GM19468 (cell line): ENCODE data around the gene TMEM250.
"Not testable (repeated sequence)": the region's sequence is repeated elsewhere in the genome, so short reads cannot be mapped to it uniquely, and the experiment has no call there.

Experiments used
- ATAC-seq: cut with Tn5 transposase; IDR thresholded peaks from one replicate; pipeline ENCODE4 v1.9.1; 2021; ENCODE audit warnings: mild to moderate bottlenecking, moderate library complexity, moderate number of reproducible peaks; ENCODE audit not compliant: unreplicated experiment; ENCODE audit errors: extremely low read depth

Gene TMEM250, protein sequence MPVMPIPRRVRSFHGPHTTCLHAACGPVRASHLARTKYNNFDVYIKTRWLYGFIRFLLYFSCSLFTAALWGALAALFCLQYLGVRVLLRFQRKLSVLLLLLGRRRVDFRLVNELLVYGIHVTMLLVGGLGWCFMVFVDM

DNA sequence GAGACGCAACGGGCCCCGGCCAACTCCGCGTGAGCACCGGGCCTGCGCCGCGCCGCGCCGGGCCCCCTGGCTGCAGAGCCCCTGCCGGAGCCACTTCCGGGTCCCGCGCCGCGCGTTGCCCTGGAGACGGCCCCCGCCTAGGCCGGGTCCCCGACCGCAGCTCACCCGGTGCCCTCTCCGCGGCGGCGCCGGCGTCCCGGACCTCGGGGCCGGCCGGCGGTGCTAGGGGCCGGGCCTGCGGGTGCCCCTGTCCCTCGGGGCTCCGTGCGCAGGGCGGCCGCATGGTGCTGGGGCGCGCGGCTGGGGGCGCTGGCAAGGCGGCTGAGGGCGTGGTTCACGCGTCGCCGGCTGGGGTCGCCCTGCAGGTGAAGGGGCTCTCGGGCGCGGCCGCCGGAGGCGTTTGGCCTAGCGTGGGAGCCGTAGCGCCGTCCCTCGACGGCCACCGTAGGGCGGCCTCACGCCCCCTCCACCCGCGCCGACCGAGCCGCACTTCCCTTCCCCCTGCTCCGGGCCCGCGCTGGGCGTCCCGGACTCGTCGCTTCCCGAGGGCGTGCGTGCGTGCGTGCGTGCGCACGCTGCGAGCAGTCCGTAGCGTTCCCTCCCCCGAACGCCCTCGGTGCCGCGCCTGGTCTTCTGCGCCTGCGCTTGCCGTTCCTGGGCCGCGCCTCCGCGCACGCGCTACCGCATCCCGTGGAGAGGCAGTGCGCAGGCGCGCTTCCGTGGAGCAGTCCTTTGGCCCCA is at the start of gene TMEM250:
Gene TMEM250 (minus strand): TSS at position 556 of the 741 bp plus-strand sequence. CDS start 1,975 bp downstream, outside the sequence.
- ATAC-seq: peak; percentile 60

DNA sequence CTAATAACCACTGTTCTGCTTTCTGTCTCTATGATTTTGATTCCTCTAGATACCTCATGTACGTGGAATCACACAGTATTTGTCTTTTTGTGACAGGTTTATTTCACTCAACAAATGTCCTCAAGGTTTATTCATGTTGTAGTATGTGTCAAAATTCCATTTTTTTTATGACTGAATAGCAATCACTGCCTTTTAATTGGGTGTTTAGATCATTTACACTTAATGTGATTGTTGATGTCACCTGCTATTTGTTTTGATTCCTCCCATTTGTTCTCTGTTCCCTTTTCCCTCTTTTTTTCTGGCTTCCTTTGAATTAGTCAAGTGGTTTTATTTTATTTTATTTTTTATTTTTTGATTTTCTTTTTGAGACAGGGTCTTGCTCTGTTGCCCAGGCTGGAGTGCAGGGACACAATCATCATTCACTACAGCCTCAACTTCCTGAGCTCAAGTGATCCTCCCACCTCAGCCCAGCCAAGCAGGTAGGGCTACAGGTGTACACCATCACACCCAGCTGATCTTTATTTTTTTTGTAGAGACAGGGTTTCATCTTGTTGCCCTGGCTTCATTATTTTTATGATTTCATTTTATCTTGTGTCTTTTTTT is 44.7 kb upstream of the TMEM250 start:
- ATAC-seq: no peak

DNA sequence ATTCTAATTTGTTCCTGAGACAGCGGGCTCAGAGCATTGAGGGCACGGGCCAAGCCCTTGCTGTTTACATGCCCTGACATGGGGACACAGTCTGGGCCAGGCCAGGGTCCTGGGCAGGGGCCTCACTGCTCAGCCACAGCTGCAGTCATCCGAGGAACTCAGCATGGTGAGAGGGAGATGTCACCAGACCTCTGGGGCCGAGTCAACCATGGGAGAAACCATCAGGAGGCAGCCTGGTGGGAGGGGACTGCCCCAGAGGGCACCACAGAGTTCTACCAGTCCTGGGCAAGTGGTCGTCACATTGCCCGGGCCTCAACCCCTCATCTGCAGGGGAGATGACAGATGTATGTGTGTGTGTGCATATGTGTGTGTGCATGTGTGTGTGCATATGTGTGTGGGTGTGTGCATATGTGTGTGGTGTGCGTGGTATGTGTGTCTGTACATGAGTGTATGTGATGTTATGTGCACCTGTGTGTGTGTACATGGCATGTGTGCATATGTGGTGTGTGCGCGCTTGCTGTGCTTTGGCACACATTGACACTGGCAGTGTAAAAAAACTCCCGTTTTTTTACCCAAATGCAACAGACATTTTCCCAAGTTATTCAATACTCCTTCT is 42.4 kb upstream of the TMEM250 start:
- no peak for ATAC-seq

DNA sequence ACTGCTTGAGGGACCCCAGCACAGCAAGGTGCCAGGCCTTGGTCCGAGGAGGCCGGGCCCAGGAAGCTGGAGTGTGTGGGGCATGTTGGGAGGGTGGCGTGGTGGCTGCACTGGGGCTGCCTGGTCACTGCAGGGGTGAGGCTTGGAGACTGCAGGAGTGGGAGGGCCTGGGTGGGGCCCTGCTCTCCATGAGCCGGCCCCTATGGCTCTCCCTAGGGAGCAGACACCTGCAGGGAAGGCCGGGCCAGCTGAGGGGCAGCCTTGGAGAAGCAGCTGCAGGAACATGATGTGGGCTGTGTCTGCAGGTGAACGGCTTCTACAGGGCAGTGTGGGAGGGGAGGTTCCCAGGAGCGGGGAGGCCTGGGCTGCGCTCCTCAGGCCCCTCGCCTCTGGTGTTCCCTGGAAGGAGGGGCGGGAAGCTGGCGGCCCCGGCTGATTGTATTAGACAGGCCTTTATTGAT is 41.7 kb upstream of the TMEM250 start:
- ATAC-seq: no peak

DNA sequence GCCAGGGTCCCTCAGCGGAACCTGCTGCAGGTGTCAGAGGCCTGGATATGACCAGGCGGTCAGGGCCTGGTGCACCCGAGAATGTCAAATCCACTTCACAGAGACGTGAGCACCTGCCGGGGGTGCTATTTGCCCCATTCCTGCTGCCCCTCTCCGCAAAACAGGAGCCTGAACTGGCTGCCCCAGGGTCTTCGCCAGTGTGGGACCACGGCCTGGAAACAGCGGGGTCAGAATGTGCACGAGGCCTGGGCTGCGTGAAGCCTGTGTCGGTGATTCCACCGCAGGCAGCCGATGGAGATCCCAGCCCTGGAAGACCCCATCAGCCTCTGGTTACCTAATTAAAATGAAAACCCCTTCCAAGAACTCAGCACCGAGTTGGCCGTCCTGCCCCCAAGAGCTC is 41.2 kb upstream of the TMEM250 start:
- no peak for ATAC-seq

DNA sequence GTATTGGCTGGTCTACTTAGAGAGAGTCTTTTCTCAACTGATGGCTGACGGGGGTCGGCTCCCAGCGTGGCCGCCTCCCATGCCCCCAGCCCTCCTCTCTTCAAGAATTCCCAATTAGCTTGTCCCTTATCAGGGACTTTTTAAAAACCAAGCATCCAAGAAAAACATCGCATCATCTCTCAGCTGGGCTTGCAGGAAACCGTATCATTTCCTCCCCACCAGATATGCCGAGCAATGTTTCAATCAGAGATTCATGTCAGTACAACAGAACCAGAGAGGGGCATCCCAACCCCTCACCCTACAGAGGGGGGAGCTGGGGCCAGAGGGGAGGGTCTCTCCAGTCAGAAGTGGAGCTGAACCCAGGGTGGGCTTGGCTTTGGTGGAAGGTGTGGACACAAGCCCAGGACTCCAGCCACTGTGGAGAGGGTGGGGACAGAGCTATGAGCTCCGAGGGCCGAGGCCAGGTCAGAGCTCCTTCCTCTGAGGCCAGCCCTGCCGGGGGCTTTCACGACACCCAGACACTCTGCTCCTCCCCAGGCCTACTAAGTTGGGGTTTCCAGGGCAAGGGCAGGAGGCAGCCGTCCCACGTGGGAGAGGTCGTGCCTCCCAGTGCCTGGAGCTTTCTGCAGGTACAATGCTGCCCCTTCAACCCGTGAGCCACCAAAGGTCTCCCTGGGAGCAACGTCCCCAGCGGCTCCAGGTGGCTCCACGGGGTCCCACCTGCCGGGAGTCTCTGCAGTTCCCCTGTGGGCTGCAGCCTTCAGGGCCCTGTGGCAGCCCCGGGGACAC is 39.0 kb upstream of the TMEM250 start:
- ATAC-seq: no peak

DNA sequence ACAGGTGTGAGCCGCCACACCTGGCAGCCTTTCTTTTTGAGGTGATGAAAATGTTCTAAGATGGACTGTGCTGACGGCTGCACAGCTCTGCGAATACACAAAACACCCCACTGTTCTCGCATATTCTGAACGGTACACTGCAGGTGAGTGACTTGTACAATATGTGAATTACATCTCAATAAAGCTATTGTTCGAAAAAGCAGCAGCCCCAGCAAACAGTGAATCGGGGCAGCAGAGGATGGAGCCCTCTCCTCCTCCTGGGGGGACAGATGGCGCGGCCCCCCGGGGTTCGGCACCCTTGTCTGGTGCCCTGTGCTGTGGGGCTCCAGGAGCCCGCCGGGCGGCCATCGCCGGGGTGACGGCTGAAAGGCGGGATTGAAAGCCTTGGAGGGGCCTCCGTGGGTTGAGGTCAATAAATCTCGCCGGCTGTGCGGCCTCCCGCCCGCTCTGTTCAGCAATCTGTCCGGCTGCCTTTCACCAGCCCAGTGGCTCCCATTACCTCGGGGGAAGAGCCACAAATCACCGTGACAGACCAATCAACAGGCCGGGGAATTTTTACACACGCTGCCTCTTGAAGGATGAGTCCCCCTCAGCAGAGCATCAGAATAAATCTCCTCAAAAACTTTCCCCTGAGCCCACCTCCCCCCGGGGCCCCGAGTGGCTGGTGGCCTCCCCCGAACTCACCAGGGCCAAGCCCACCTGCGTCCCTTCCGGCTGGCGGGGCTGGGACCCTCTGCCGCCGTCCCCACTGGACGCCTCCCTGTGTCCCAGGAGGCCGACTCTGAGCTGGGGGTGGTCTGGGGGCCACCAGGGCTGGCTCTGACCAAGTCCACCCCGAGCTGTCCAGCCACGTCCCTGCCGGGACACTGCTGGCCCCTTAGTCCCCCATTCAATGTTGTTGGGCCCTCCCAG is 37.8 kb upstream of the TMEM250 start:
- ATAC-seq: no peak

DNA sequence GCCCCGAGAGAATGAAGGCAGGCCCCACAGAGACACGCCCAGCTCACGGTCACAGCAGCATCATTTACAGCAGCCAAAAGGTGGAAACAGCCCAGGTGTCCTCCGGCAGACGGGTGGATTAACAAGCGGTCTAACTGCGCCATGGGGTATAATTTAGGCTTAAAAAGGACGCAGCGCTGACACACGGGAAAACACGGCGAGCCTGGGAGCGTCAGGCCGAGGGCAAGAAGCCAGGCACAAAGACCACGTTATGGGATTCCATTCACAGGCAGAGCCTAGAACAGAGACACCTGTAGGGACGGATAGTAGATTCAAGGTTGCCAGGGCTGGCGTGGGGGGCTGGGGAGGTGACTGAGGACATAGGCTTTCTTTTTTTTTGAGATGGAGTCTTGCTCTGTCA is 36.9 kb upstream of the TMEM250 start:
- no peak for ATAC-seq

DNA sequence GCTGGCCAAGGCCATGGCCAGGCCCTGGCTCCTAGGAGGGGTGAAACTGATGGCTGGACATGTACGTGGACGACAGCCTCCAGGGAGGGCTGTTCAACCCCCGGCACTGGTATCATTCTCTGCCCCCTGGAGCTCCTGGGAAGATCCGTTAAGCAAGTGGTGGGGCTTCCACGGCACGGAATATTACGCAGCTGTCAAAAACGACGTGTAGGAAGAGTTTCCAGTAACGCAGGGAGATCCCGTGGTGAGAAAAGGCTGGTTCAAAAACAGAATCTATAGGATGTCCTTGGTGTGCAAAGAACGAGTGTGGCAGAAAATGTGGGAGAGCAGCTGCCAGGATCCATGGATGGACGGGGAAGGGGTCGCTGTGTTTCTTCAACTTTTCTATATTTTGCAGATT is 36.3 kb upstream of the TMEM250 start:
- no peak for ATAC-seq

DNA sequence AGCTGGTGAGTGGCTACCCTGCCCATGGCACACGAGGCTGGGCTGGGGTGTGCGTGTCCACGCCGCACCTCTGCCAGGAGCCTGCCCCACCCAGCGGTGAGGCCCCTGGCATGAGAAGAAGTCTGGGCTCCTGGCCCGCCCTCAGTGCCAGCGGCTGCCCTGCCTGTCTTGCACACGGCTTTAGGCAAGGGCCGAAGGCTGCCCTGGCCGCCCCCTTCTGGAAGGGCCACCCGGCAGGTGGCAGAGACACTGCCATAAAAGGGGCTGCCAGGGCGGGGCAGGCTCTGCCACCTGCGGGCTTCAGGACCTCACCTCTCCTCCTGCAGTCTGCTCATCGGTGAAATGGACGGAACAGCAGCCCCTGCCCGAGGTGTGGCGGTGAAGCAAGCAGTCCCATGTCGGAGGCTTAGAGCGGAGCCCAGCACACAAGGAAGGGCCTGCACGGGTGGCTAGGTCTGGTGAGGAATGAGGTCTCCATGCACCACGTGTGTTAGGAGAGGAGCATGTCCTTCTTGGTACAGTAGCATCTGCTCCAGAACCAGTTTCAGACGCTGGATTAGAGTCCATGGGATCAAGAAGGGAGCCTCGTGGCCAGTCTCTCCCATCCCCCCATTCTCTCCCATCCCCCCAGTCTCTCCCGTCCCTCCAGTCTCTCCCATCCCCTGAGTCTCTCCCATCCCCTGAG is 34.8 kb upstream of the TMEM250 start:
- ATAC-seq: no peak

DNA sequence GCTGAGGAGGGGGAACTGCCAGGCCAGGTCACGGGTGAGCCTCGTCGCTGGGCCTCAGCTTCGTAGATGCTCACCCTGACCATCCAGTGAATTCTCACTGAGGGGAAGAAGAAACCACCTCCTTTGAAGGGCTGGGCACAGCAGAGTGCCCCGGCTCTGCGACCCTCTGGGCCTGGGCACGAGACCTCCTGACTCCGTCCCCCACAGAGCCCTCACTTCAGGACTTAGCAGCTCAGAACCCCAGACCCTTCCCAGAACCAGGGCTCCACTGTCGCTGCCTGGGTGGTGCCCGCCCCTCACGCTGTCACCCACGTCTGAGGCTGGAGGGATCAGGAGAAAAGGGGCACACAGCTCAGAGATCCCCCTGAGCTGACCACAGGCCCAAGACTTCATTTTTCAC is 34.3 kb upstream of the TMEM250 start:
- no peak for ATAC-seq

DNA sequence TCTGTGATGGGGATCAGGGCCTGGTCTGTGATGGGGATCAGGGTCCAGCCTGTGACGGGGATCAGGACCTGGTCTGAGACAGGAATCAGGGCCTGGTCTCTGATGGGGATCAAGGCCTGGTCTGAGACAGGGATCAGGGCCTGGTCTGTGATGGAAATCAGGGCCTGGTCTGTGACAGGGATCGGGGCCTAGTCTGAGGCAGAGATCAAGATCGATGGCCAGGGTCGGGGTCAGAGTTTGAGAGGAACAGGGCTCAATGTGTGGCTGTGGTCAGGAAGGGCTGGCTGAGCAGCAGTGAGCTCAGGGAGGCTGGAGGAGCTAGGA is 33.8 kb upstream of the TMEM250 start:
- no peak for ATAC-seq

DNA sequence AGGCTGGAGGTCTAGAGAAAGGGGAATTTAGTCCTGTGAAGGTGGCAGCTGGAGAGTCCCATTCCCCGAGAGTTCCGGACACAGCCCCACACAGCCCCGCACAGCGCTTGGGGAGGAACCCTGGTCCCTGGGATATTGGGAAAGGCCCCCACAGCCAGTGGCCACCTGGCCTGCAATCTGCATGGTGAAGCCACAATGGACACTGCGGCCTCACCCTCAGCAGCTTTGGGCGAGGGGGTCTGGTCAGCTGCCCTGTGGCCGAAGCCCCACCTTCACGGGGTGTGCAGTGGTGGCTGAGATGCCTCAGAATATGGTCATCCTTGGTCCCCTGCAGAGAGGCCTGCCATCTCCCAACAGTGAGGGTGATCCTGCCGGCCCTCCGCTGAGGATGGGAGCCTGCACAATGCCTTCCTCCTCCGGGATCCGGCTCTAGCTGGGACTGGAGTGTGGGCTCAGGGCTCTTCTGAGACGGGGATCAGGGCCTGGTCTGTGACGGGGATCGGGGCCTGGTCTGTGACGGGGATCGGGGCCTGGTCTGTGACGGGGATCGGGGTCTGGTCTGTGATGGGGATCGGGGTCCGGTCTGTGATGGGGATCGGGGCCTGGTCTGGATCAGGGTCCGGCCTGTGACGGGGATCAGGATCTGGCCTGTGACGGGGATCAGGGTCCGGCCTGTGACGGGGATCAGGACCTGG is 33.3 kb upstream of the TMEM250 start:
- no peak for ATAC-seq

DNA sequence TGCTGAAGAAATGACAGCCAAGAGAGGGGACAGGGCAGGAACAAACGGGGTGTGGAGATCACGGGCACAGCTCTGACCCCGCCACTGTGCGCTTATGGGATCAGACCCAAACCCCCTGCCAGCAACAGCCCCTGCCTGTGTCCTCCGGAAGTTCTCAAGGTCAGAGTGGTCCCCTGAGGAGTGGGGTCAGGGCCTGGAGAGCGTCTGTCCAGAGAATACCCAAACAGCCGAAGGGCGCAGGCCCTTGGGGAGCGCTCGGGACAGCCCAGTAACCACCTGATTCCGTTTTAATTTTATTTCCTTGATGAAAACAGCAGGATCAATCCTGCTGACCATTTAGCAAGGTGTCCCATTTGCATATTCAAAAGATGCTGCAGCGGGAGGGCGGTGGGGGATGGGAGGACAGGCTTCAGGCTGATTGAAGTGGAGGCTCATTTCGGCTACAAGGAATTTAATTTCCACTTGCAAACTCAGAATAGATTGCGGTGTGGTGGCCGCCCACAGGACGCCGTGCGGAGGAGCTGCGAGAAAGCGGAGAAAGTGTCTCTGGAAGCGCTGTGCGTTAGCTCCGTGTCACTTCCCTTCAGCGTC is 32.6 kb upstream of the TMEM250 start:
- no peak for ATAC-seq

DNA sequence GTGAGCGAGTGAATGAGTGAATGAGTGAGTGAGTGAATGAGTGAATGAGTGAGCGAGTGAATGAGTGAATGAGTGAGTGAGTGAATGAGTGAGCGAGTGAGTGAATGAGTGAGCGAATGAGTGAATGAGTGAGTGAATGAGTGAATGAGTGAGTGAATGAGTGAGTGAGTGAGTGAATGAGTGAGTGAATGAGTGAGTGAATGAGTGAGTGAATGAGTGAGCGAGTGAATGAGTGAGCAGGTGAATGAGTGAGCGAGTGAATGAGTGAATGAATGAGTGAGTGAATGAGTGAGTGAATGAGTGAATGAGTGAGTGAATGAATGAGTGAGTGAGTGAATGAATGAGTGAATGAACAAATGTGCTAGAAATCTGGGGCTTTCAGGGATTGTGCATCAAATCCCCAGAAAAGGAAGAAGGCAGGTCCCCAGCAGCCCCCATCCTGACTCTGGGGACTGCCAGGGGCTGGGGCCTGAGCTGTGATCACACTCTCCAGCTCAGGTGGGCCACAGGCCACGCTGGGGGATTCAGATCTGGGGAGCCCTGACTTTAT is 32.1 kb upstream of the TMEM250 start:
- not testable (repeated sequence) for ATAC-seq

DNA sequence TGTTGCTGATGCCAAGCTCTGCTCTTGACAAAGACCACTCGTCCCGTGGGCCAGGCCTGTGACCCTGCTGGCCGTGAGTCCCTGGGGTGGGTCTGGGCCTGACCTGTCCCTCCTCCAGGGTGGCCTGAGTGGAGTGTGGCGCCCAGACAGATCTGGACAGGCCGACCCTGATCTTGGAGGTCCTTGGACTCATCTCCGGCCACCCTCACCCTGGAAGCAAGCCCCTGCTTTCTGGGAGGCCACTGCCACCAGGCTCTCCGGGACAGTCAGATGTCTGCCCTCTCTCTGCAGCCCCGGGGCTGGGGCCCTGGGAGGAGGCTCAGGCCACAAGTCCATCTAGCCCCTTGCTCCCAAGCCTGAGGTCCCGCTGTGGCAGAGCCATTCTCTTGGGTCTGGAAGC is 31.2 kb upstream of the TMEM250 start:
- no peak for ATAC-seq

DNA sequence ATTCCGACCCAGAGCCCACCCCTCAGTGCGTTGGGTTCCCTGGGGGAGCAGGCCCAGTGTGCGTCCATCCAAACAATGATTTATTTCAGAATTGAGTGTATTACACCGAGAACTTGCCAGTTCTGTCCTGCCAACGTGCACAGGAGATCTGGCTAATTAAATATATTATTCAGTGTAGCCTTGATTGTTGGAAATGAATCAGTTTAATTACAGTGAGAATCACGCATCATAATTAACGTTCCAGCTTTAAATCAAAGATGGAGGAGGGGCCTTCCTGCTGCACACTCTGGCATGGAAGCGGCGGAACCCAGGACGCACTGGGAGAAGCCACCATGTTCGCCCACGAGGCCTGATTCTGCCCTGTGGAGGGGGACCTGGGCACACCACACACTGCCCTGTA is 30.7 kb upstream of the TMEM250 start:
- no peak for ATAC-seq

DNA sequence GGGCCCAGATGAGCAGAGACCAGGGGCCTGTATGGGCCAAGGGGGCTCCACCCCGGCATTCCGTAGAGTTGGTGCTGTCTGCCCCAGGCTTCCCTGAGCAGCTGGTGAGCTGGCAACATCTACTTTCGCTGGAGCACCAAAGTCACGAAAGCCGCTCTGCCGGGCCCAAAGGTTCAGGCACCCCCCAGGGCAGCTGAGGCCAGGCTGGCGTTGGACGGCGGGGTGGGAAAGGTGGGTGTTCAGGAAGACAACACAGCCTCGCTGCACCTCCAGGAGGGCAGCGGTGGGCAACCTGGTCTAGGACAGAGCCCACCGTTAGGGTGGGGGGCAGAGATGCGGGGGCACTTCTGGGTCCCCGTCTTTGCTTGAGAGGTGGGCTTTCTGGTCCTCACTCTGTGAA is 30.1 kb upstream of the TMEM250 start:
- ATAC-seq: no peak
